Erythroblast (primary cell): ENCODE results near the gene GSTA2.

Source experiments
- DNase-seq, 2 experiments: peaks; one replicate each; lab custom pipeline; 2025; lab: John Stamatoyannopoulos, UW
- GATA1 ChIP-seq: IDR thresholded peaks from 2 replicates; pipeline ENCODE4 v1.6.1; 2011; ENCODE audit warnings: low read depth, mild to moderate bottlenecking, control low read depth, low read length, moderate library complexity
- POLR2A ChIP-seq: IDR thresholded peaks from 2 replicates; pipeline ENCODE4 v1.6.1; 2011; ENCODE audit warnings: mild to moderate bottlenecking, low read length

Gene GSTA2

DNA sequence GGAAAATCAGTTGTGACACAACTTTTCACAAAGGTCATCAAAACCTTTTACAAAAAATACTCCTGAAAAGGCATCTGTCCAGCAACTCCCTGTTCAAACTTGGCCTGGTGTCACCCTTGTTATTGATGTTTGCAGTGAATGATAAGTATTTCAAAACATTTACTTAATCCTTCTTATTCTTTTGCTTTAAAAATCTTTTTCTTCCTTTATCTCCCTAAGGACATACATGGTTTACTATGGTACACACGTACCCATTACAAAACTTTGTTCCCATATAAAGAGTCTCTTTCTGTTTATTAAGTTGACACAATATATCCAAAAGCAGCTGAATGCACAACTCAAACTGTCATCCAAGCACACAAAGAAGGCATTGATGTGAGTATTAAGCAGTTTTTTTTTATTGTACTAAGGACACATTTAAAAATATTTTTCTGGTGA lies 17.5 kb downstream of the GSTA2 start:
- TF ChIP-seq POLR2A (no peak), GATA1 (no peak)
- no peak for DNase-seq

- TF ChIP-seq POLR2A (no peak), GATA1 (no peak)
- DNase-seq, result no peak
Measured at GRCh38 chr6:52741872-52742271, 21.4 kb downstream of the GSTA2 start.

- TF ChIP-seq POLR2A (no peak), GATA1 (no peak)
- DNase-seq, result no peak
Measured at GRCh38 chr6:52739627-52740026, 23.6 kb downstream of the GSTA2 start.

- no peak for DNase-seq
- TF ChIP-seq GATA1, result no peak
- no peak for TF ChIP-seq POLR2A
Measured at GRCh38 chr6:52739134-52739533, 24.1 kb downstream of the GSTA2 start.

DNA sequence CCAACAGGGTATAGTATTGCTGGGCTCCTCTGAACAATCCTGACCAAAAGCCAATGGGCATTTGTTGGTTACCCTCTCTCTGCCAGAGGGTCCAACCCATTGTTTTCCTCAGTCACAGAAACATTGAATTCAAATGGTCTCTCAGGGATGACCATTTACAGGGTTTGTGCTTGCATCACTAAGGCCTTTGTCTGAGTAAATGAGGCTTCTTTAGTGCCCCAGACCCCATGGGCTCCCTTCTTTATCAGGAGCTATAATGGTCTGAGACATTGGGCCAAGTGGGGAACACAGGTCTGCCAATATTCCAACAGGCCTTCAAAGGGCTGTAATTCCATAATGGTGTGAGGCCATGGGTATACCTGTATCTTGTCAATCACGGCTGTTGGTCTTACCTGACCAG lies 27.1 kb downstream of the GSTA2 start:
- TF ChIP-seq GATA1 (no peak), POLR2A (no peak)

DNA sequence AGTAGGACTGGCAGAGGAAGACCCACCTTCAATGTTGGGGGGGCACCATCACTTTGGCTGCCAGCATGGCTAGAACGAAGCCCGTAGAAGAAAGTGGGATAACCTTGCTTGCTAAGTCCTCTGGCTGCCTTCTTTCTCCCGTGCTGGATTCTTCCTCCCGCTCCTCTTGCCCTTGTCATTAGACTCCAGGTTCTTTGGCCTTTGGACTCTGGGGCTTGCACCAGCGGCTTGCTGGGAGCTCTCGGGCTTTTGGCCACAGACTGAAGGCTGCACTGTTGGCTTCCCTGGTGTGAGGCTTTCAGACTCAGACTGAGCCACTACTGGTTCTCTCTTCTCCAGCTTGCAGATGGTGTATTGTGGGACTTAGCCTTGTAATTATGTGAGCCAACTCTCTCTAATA lies 28.2 kb downstream of the GSTA2 start:
- TF ChIP-seq GATA1 (no peak), POLR2A (no peak)
- DNase-seq, result no peak

More for the DNA sequence above, 27.1 kb downstream of the GSTA2 start:
- no peak for DNase-seq

GRCh38 chr6:52734072-52734471 lies 29.2 kb downstream of the GSTA2 start:
- TF ChIP-seq POLR2A (no peak), GATA1 (no peak)
- no peak for DNase-seq

- TF ChIP-seq GATA1 (no peak), POLR2A (no peak)
- DNase-seq, result no peak
Measured at GRCh38 chr6:52733172-52733571, 30.1 kb downstream of the GSTA2 start.

DNA sequence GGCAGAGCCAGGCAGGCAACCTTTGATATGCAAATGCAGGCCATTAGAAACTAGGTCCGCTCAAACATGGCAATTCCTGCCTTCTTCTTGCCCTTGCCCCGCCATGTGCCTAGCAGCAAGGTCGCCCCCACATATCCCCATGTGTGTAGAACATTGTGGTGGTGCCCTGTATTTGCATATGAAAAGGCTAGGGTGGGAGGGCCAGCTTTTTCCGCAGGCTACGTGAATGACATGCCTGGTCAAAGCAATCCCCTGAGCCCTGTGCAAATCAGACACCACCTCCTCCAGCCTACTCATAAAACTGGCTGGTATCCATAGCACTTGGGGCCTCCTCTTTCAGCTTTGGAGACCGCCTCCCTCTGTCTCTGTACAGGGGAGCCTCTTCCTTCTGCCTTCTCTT lies 31.6 kb downstream of the GSTA2 start:
- no peak for TF ChIP-seq GATA1
- no peak for TF ChIP-seq POLR2A
- no peak for DNase-seq

DNA sequence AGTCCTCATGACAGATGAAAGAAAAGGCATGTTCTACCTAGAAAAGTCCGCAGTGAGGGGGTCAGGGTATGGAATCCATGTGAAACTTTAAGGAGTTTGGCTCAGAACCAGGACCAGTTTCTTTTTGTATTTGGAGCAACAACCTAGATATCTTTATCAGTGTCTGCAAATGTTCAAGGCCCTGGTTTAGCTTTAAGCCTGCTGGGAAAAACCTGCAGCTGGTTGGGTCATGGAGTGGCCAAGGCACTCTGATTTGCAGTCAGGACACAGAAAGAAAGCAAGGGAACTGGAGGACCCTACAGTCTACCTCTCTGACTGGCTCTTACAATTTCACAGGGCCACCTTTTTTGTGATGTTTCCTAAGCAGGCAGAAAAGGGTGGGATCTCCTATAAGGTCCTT lies 33.7 kb downstream of the GSTA2 start:
- TF ChIP-seq POLR2A (no peak), GATA1 (no peak)
- no peak for DNase-seq

DNA sequence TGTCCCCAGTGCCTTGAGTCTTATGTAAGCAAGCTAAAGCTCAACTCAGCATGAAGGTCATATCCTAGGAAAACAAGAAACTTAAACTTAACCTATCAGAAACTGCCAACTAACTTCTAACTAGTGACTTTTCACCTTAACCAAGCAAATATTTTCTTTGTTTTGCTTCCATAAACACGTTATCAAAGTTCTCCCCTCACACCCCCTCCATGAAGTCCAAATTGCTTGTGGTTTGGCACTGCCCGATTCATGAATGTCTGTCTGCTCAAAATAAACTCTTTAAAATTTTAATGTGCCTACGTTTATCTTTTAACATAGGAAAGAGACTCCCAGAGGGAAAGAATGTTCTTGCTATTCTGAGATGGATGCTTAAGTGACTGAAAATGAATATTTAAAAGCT lies 34.9 kb downstream of the GSTA2 start:
- no peak for DNase-seq
- no peak for TF ChIP-seq GATA1
- no peak for TF ChIP-seq POLR2A

GRCh38 chr6:52727908-52728307 lies 35.4 kb downstream of the GSTA2 start:
- DNase-seq, result no peak
- TF ChIP-seq POLR2A, result no peak
- TF ChIP-seq GATA1, result no peak

- no peak for DNase-seq
- TF ChIP-seq GATA1, result no peak
- no peak for TF ChIP-seq POLR2A
Measured at GRCh38 chr6:52726741-52727535, 36.3 kb downstream of the GSTA2 start.

DNA sequence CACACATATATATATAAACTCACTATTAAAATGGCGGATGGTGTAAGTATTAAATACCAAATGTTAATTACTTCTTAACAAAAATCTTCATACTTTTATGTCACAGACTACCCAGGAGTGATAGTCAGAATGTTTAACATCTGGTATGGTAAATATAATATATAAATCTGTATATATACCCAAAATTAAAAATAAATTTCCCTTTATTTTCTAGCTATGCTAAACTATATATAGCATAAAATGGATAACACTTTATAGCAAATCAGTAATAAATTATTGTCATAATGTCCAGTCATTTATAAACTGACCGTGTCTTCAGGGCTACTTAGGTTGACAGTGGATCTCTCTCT lies 37.1 kb downstream of the GSTA2 start:
- DNase-seq, result no peak
- TF ChIP-seq POLR2A, result no peak
- TF ChIP-seq GATA1, result no peak

GRCh38 chr6:52725535-52726192 lies 37.6 kb downstream of the GSTA2 start:
- DNase-seq, result peak; percentile 5 to 41
- TF ChIP-seq POLR2A (no peak), GATA1 (no peak)
